Stimulated activated naive CD8-positive, alpha-beta T cell treated with anti-CD3 and anti-CD28 coated beads, Interleukin-15, amount 100 ng/mL, for 72 hours (primary cell): ENCODE data around the gene TAPT1.
"Not testable (repeated sequence)": the region's sequence is repeated elsewhere in the genome, so short reads cannot be mapped to it uniquely, and the experiment has no call there.

Experiments
- ATAC-seq: fragments of 150-1000 bp; cut with Tn5 transposase; 2 replicates; pipeline ENCODE4 v1.10.0; 2021; ENCODE audit warnings: mild to moderate bottlenecking, moderate library complexity
- DNase-seq, 2 donors: peaks; one replicate each; pipeline ENCODE4 v3.0.0; 2021 to 2022
- H3K27ac Mint-ChIP-seq, 2 donors: one replicate each; pipeline ENCODE4 v1.8.0; 2022; ENCODE audit warnings: mild to moderate bottlenecking in 2 of 2, mixed read lengths in 2 of 2, moderate library complexity in 2 of 2
- H3K27me3 Mint-ChIP-seq: one replicate; pipeline ENCODE4 v1.8.0; 2022; ENCODE audit warnings: mixed read lengths
- H3K4me1 Mint-ChIP-seq: one replicate; pipeline ENCODE4 v1.8.0; 2022; ENCODE audit warnings: mild to moderate bottlenecking, mixed read lengths
- H3K4me3 Mint-ChIP-seq, 2 donors: one replicate each; pipeline ENCODE4 v1.8.0; 2022; ENCODE audit warnings: mild to moderate bottlenecking in 2 of 2, mixed read lengths in 2 of 2, moderate library complexity in 1 of 2
- H3K9me3 Mint-ChIP-seq, 2 donors: one replicate each; pipeline ENCODE4 v1.8.0; 2022; ENCODE audit warnings: mixed read lengths in 2 of 2

The TAPT1 gene

GRCh38 chr4:16206301-16206700 lies 20.0 kb downstream of the TAPT1 start:
- no peaks in the 10 kb centered on the region for H3K9me3 Mint-ChIP-seq
- no peaks in the 10 kb centered on the region for H3K27me3 Mint-ChIP-seq
- H3K27ac Mint-ChIP-seq = no peak overlapping the region
- peak overlapping the region in 1 of 2 donors; percentile 14 for H3K4me3 Mint-ChIP-seq
- peaks cover 49% of the 10 kb centered on the region for H3K4me1 Mint-ChIP-seq
- ATAC-seq = no peak
- no peak for DNase-seq

GRCh38 chr4:16205298-16206164 lies 20.7 kb downstream of the TAPT1 start:
- Mint-ChIP-seq H3K4me3 (peak overlapping the region in 1 of 2 donors; percentile 3), H3K4me1 (peaks cover 49% of the 10 kb centered on the region), H3K27me3 (no peaks in the 10 kb centered on the region), H3K9me3 (no peaks in the 10 kb centered on the region), H3K27ac (no peak overlapping the region)
- peak; percentile 78 for ATAC-seq
- DNase-seq = no peak

GRCh38 chr4:16204505-16204904 lies 21.8 kb downstream of the TAPT1 start:
- no peaks in the 10 kb centered on the region for H3K27me3 Mint-ChIP-seq
- ATAC-seq (no peak), DNase-seq (no peak)
- peaks cover 49% of the 10 kb centered on the region for H3K4me1 Mint-ChIP-seq
- H3K4me3 Mint-ChIP-seq = no peak overlapping the region
- H3K9me3 Mint-ChIP-seq = no peaks in the 10 kb centered on the region
- no peak overlapping the region for H3K27ac Mint-ChIP-seq

- Mint-ChIP-seq H3K4me3 (no peak overlapping the region), H3K9me3 (no peaks in the 10 kb centered on the region), H3K27me3 (no peaks in the 10 kb centered on the region), H3K27ac (peak overlapping the region in 1 of 2 donors; percentile 34), H3K4me1 (peaks cover 38% of the 10 kb centered on the region)
- ATAC-seq = no peak
- DNase-seq = no peak
Measured at GRCh38 chr4:16203083-16203482, 23.2 kb downstream of the TAPT1 start.

GRCh38 chr4:16202598-16202997 lies 23.7 kb downstream of the TAPT1 start:
- H3K27ac Mint-ChIP-seq = no peak overlapping the region
- no peak overlapping the region for H3K4me3 Mint-ChIP-seq
- no peak for DNase-seq
- H3K9me3 Mint-ChIP-seq = no peaks in the 10 kb centered on the region
- no peak for ATAC-seq
- H3K27me3 Mint-ChIP-seq = no peaks in the 10 kb centered on the region
- H3K4me1 Mint-ChIP-seq = peaks cover 33% of the 10 kb centered on the region

- Mint-ChIP-seq H3K27me3 (no peaks in the 10 kb centered on the region), H3K4me3 (no peak overlapping the region), H3K27ac (no peak overlapping the region), H3K9me3 (no peaks in the 10 kb centered on the region), H3K4me1 (peaks cover 24% of the 10 kb centered on the region)
- ATAC-seq (no peak), DNase-seq (no peak)
Measured at GRCh38 chr4:16199093-16199492, 27.2 kb downstream of the TAPT1 start.

GRCh38 chr4:16197876-16198665 lies 28.2 kb downstream of the TAPT1 start:
- ATAC-seq = no peak
- peaks cover 24% of the 10 kb centered on the region for H3K4me1 Mint-ChIP-seq

GRCh38 chr4:16196482-16197393 lies 29.5 kb downstream of the TAPT1 start:
- ATAC-seq = no peak
- Mint-ChIP-seq H3K27ac (no peak overlapping the region), H3K4me1 (peaks cover 24% of the 10 kb centered on the region), H3K4me3 (peak overlapping the region; percentile 24 to 35), H3K27me3 (no peaks in the 10 kb centered on the region), H3K9me3 (no peaks in the 10 kb centered on the region)
- no peak for DNase-seq

More at GRCh38 chr4:16197876-16198665, 28.2 kb downstream of the TAPT1 start:
- Mint-ChIP-seq H3K4me3 (no peak overlapping the region), H3K27me3 (no peaks in the 10 kb centered on the region), H3K9me3 (no peaks in the 10 kb centered on the region), H3K27ac (no peak overlapping the region)
- DNase-seq = no peak

GRCh38 chr4:16195209-16195608 lies 31.1 kb downstream of the TAPT1 start:
- Mint-ChIP-seq H3K4me1 (peaks cover 24% of the 10 kb centered on the region), H3K27ac (peak overlapping the region in 1 of 2 donors; percentile 94), H3K27me3 (no peaks in the 10 kb centered on the region), H3K9me3 (no peaks in the 10 kb centered on the region), H3K4me3 (peak overlapping the region in 1 of 2 donors; percentile 34)
- DNase-seq (no peak), ATAC-seq (peak; percentile 87)

- not testable (repeated sequence) for DNase-seq, H3K27me3 Mint-ChIP-seq, H3K9me3 Mint-ChIP-seq, ATAC-seq
- Mint-ChIP-seq H3K27ac (peak overlapping the region; percentile 77 to 94), H3K4me1 (peaks cover 24% of the 10 kb centered on the region), H3K4me3 (peak overlapping the region in 1 of 2 donors; percentile 34)
Measured at GRCh38 chr4:16194798-16195197, 31.5 kb downstream of the TAPT1 start.

GRCh38 chr4:16194214-16194613 lies 32.1 kb downstream of the TAPT1 start:
- no peak for DNase-seq
- Mint-ChIP-seq H3K27ac (no peak overlapping the region), H3K27me3 (no peaks in the 10 kb centered on the region), H3K4me3 (no peak overlapping the region), H3K4me1 (peaks cover 24% of the 10 kb centered on the region), H3K9me3 (no peaks in the 10 kb centered on the region)
- no peak for ATAC-seq

GRCh38 chr4:16192631-16193518 lies 33.4 kb downstream of the TAPT1 start:
- no peaks in the 10 kb centered on the region for H3K27me3 Mint-ChIP-seq

GRCh38 chr4:16192057-16192456 lies 34.2 kb downstream of the TAPT1 start:
- no peak for DNase-seq
- H3K27me3 Mint-ChIP-seq = no peaks in the 10 kb centered on the region
- H3K4me1 Mint-ChIP-seq = peaks cover 20% of the 10 kb centered on the region
- H3K9me3 Mint-ChIP-seq = no peaks in the 10 kb centered on the region
- no peak for ATAC-seq
- H3K27ac Mint-ChIP-seq = no peak overlapping the region
- H3K4me3 Mint-ChIP-seq = no peak overlapping the region

More at GRCh38 chr4:16192631-16193518, 33.4 kb downstream of the TAPT1 start:
- H3K9me3 Mint-ChIP-seq = no peaks in the 10 kb centered on the region
- ATAC-seq (no peak), DNase-seq (no peak)
- H3K4me3 Mint-ChIP-seq = no peak overlapping the region
- H3K4me1 Mint-ChIP-seq = peaks cover 24% of the 10 kb centered on the region
- no peak overlapping the region for H3K27ac Mint-ChIP-seq

GRCh38 chr4:16187455-16187854 lies 38.8 kb downstream of the TAPT1 start:
- H3K27me3 Mint-ChIP-seq = no peaks in the 10 kb centered on the region
- no peak overlapping the region for H3K4me3 Mint-ChIP-seq
- DNase-seq (no peak), ATAC-seq (no peak)
- no peaks in the 10 kb centered on the region for H3K4me1 Mint-ChIP-seq
- H3K9me3 Mint-ChIP-seq = no peaks in the 10 kb centered on the region
- H3K27ac Mint-ChIP-seq = no peak overlapping the region
